ENCODE data around the gene OTULINL.

- no peak for TF ChIP-seq BACH2 (CRISPR knock-in tag; IDR thresholded peaks at IDR 0.05; ENCODE audit: borderline replicate concordance)
- TF ChIP-seq CREB5 (CRISPR knock-in tag; IDR thresholded peaks at IDR 0.05; ENCODE audit: low read depth): no peak
- TF ChIP-seq TSHZ2 (CRISPR knock-in tag; IDR thresholded peaks at IDR 0.05): no peak
- no peak for TF ChIP-seq RARB (CRISPR knock-in tag; IDR thresholded peaks at IDR 0.05)
- TF ChIP-seq PATZ1 (CRISPR knock-in tag; IDR thresholded peaks at IDR 0.05; ENCODE audit: borderline replicate concordance): no peak
- no peak for TF ChIP-seq CSDC2 (CRISPR knock-in tag; IDR thresholded peaks at IDR 0.05)
Observed at GRCh38 chr5:14611737-14612136, 30.1 kb downstream of the OTULINL start.

All from SK-N-SH treated with all-trans-retinoic acid at 6 μM for 48 hours (cell line).